ENCODE measurements around the gene FHIP2A. TPM values are rescaled to one million over a fixed set of nuclear protein-coding genes. Genes with fewer than 3 reads are reported as not detected.

FHIP2A gene
- total and polyA plus RNA-seq, 2 experiments from 2014 or later, result 6.7 to 11.8 TPM

DNA sequence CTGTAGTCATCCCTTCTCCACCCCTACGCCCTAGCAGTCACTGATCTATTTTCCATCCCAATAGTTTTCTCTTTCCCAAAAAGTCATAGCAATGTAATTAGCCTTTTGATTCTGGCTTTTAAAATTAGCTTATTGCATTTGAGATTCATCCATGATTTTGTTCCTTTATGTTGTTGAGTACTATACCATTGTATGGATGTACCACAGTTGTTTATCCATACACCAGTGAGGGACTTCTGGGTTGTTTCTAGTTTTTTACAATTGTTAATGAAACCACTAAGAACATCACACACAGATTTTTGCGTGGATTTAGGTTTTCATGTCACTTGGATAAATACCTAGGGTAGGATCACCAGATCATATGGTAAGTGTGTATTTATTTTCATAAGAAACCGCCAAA lies 16.1 kb downstream of the FHIP2A start (continued):
- TF ChIP-seq, protein P1, sequence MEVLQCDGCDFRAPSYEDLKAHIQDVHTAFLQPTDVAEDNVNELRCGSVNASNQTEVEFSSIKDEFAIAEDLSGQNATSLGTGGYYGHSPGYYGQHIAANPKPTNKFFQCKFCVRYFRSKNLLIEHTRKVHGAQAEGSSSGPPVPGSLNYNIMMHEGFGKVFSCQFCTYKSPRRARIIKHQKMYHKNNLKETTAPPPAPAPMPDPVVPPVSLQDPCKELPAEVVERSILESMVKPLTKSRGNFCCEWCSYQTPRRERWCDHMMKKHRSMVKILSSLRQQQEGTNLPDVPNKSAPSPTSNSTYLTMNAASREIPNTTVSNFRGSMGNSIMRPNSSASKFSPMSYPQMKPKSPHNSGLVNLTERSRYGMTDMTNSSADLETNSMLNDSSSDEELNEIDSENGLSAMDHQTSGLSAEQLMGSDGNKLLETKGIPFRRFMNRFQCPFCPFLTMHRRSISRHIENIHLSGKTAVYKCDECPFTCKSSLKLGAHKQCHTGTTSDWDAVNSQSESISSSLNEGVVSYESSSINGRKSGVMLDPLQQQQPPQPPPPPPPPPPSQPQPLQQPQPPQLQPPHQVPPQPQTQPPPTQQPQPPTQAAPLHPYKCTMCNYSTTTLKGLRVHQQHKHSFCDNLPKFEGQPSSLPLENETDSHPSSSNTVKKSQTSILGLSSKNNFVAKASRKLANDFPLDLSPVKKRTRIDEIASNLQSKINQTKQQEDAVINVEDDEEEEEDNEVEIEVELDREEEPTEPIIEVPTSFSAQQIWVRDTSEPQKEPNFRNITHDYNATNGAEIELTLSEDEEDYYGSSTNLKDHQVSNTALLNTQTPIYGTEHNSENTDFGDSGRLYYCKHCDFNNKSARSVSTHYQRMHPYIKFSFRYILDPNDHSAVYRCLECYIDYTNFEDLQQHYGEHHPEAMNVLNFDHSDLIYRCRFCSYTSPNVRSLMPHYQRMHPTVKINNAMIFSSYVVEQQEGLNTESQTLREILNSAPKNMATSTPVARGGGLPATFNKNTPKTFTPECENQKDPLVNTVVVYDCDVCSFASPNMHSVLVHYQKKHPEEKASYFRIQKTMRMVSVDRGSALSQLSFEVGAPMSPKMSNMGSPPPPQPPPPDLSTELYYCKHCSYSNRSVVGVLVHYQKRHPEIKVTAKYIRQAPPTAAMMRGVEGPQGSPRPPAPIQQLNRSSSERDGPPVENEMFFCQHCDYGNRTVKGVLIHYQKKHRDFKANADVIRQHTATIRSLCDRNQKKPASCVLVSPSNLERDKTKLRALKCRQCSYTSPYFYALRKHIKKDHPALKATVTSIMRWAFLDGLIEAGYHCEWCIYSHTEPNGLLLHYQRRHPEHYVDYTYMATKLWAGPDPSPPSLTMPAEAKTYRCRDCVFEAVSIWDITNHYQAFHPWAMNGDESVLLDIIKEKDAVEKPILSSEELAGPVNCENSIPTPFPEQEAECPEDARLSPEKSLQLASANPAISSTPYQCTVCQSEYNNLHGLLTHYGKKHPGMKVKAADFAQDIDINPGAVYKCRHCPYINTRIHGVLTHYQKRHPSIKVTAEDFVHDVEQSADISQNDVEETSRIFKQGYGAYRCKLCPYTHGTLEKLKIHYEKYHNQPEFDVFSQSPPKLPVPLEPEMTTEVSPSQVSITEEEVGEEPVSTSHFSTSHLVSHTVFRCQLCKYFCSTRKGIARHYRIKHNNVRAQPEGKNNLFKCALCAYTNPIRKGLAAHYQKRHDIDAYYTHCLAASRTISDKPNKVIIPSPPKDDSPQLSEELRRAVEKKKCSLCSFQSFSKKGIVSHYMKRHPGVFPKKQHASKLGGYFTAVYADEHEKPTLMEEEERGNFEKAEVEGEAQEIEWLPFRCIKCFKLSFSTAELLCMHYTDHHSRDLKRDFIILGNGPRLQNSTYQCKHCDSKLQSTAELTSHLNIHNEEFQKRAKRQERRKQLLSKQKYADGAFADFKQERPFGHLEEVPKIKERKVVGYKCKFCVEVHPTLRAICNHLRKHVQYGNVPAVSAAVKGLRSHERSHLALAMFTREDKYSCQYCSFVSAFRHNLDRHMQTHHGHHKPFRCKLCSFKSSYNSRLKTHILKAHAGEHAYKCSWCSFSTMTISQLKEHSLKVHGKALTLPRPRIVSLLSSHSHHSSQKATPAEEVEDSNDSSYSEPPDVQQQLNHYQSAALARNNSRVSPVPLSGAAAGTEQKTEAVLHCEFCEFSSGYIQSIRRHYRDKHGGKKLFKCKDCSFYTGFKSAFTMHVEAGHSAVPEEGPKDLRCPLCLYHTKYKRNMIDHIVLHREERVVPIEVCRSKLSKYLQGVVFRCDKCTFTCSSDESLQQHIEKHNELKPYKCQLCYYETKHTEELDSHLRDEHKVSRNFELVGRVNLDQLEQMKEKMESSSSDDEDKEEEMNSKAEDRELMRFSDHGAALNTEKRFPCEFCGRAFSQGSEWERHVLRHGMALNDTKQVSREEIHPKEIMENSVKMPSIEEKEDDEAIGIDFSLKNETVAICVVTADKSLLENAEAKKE (CRISPR knock-in tag; IDR thresholded peaks at IDR 0.05), result no peak
- no peak for TF ChIP-seq JUNB (IDR thresholded peaks at IDR 0.05; ENCODE audit: unreplicated experiment)

DNA sequence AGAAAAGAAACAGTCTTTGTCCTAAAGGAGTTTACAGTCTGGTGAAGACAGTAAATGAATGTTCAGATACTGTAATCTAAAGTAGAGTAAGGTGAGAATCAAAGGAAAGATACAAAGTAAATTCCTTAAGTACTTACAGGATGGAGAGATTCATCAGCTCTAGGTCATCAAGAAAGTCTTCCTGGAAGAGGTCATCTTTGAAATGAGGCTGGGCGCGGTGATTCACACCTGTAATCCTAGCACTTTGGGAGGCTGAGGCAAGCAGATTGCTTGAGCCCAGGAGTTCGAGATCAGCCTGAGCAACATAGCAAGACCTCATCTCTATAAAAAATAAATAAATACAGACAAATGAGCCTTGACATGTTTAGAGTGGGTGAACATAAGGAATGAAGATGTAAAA lies 18.3 kb downstream of the FHIP2A start:
- H3K4me3 ChIP-seq, result no peak overlapping the region
- no peak for ATAC-seq
- H3K27ac ChIP-seq (ENCODE audit: low read depth), result no peak overlapping the region
- no peaks in the 10 kb centered on the region for H3K9me2 ChIP-seq (ENCODE audit: insufficient read depth)
- H3K4me2 ChIP-seq, result no peak overlapping the region
- no peaks in the 10 kb centered on the region for H3K27me3 Mint-ChIP-seq (ENCODE audit: insufficient read depth, low read depth, poor library complexity)
- no peaks in the 10 kb centered on the region for H3K9me3 Mint-ChIP-seq
- H3K27me3 ChIP-seq (ENCODE audit: insufficient read depth), result no peaks in the 10 kb centered on the region
- no peak overlapping the region for H3K4me3 Mint-ChIP-seq
- H3K36me3 ChIP-seq (ENCODE audit: insufficient read depth), result peaks cover 7% of the 10 kb centered on the region; the same call in 1 of the 2 replicates
- H3F3A ChIP-seq (replicated peaks; ENCODE audit: low read depth), result no peaks in the 10 kb centered on the region
- H2AFZ ChIP-seq, result no peak overlapping the region
- H3K36me3 Mint-ChIP-seq (ENCODE audit: low read depth), result peaks cover 30% of the 10 kb centered on the region
- peaks cover 5% of the 10 kb centered on the region; the same call in 1 of the 2 replicates for H4K20me1 ChIP-seq (replicated peaks; ENCODE audit: insufficient read depth)
- no peaks in the 10 kb centered on the region for H3K4me1 Mint-ChIP-seq
- H3K27ac Mint-ChIP-seq, result no peak overlapping the region
- DNase-seq (ENCODE audit: low spot score), result no peak
- TF ChIP-seq, protein P2, sequence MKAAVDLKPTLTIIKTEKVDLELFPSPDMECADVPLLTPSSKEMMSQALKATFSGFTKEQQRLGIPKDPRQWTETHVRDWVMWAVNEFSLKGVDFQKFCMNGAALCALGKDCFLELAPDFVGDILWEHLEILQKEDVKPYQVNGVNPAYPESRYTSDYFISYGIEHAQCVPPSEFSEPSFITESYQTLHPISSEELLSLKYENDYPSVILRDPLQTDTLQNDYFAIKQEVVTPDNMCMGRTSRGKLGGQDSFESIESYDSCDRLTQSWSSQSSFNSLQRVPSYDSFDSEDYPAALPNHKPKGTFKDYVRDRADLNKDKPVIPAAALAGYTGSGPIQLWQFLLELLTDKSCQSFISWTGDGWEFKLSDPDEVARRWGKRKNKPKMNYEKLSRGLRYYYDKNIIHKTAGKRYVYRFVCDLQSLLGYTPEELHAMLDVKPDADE (IDR thresholded peaks at IDR 0.05), result no peak
- TF ChIP-seq POLR2AphosphoS5 (IDR thresholded peaks at IDR 0.05; ENCODE audit: low read depth) (no peak), JUNB (IDR thresholded peaks at IDR 0.05; ENCODE audit: unreplicated experiment) (no peak), ZNF114 (CRISPR knock-in tag; IDR thresholded peaks at IDR 0.05) (no peak), EZH2phosphoT487 (IDR thresholded peaks at IDR 0.05; ENCODE audit: unreplicated experiment) (no peak)
- no peaks in the 10 kb centered on the region for H3K79me2 ChIP-seq (replicated peaks; ENCODE audit: insufficient read depth)
- H3K4me1 ChIP-seq (ENCODE audit: insufficient read depth), result no peaks in the 10 kb centered on the region
